IMR-90 (cell line): ENCODE measurements around the gene SLIT1. TPM values are rescaled to one million over a fixed set of nuclear protein-coding genes. Genes with fewer than 3 reads are reported as not detected.
"Not testable (repeated sequence)": the region's sequence is repeated elsewhere in the genome, so short reads cannot be mapped to it uniquely, and the experiment has no call there.

Experiments used
- ATAC-seq: fragments of 200-7000 bp; cut with Tn5 transposase; 2 replicates; pipeline ENCODE4 v1.9.1; 2020; ENCODE audit warnings: low read depth, mild to moderate bottlenecking, moderate library complexity
- BruUV-seq: library from RNA; stranded (reverse); fragments of 400-500 nt; replicated peaks from 2 replicates; lab custom pipeline; 2021; lab: Mats Ljungman, UMichigan
- CTCF ChIA-PET: fragments of 300-600 bp; formaldehyde crosslinking; extraction: SDS; loops from one replicate; lab custom pipeline; 2021; ENCODE audit warnings: antibody characterized with exemption; lab: Yijun Ruan, JAX
- POLR2A ChIA-PET: fragments of 300-600 bp; sonication (Branson Sonifier 250); formaldehyde crosslinking; loops from one replicate; lab custom pipeline; 2022; ENCODE audit warnings: antibody characterized with exemption; ENCODE audit not compliant: unreplicated experiment; lab: Charles Lee
- DNase-seq: peaks from one replicate; pipeline ENCODE4 v3.0.0; 2013
- H2AFZ ChIP-seq: replicated peaks from 2 replicates; pipeline ENCODE3; 2013; ENCODE audit warnings: low read length, mild to moderate bottlenecking; ENCODE audit not compliant: poor library complexity
- H2AK5ac ChIP-seq: 2 replicates; pipeline ENCODE4 v1.6.1; 2013; ENCODE audit warnings: low read depth, low read length, inconsistent platforms
- H2AK9ac ChIP-seq: replicated peaks from 2 replicates; pipeline ENCODE3; 2013; ENCODE audit warnings: mild to moderate bottlenecking, low read depth, low read length, moderate library complexity; ENCODE audit not compliant: poor library complexity
- H2BK120ac ChIP-seq: 2 replicates; pipeline ENCODE4 v1.6.1; 2013; ENCODE audit warnings: low read depth, low read length, inconsistent platforms
- H2BK15ac ChIP-seq: 3 replicates; pipeline ENCODE4 v1.6.1; 2013; ENCODE audit warnings: low read depth, low read length, inconsistent platforms
- H2BK20ac ChIP-seq: 2 replicates; pipeline ENCODE4 v1.6.1; 2013; ENCODE audit warnings: low read depth, mild to moderate bottlenecking, inconsistent platforms, low read length, moderate library complexity
- H2BK5ac ChIP-seq: 2 replicates; pipeline ENCODE4 v1.6.1; 2013; ENCODE audit warnings: mild to moderate bottlenecking, low read depth, low read length, inconsistent platforms; ENCODE audit not compliant: poor library complexity, severe bottlenecking
- H3K14ac ChIP-seq: replicated peaks from 2 replicates; pipeline ENCODE4 v1.6.1; 2013; ENCODE audit warnings: low read depth, low read length, inconsistent platforms
- H3K18ac ChIP-seq: 2 replicates; pipeline ENCODE4 v1.6.1; 2013; ENCODE audit warnings: low read depth, low read length, control low read depth
- H3K23ac ChIP-seq: 2 replicates; pipeline ENCODE4 v1.6.1; 2013; ENCODE audit warnings: low read depth, low read length, inconsistent platforms
- H3K27ac ChIP-seq: 2 replicates; pipeline ENCODE4 v1.5.1; 2013; ENCODE audit warnings: mild to moderate bottlenecking, control low read depth, low read length; ENCODE audit not compliant: insufficient read depth
- H3K27me3 ChIP-seq: 2 replicates; pipeline ENCODE4 v1.6.1; 2013; ENCODE audit warnings: low read length; ENCODE audit not compliant: control insufficient read depth, insufficient read depth
- H3K36me3 ChIP-seq: 2 replicates; pipeline ENCODE4 v1.6.1; 2013; ENCODE audit warnings: low read length, mixed read lengths; ENCODE audit not compliant: control insufficient read depth, insufficient read depth
- H3K4ac ChIP-seq: 2 replicates; pipeline ENCODE4 v1.6.1; 2013; ENCODE audit warnings: low read depth, low read length, inconsistent platforms
- H3K4me1 ChIP-seq: 2 replicates; pipeline ENCODE4 v1.6.1; 2013; ENCODE audit warnings: low read length, mixed read lengths; ENCODE audit not compliant: control insufficient read depth, insufficient read depth
- H3K4me2 ChIP-seq: 2 replicates; pipeline ENCODE4 v1.6.1; 2013; ENCODE audit warnings: low read depth, mild to moderate bottlenecking, control low read depth, low read length, moderate library complexity
- H3K4me3 ChIP-seq: 2 replicates; pipeline ENCODE4 v1.5.1; 2013; ENCODE audit warnings: low read depth, mild to moderate bottlenecking, control low read depth, low read length, moderate library complexity; ENCODE audit not compliant: insufficient read depth
- H3K56ac ChIP-seq: 2 replicates; pipeline ENCODE4 v1.6.1; 2013; ENCODE audit warnings: low read length, inconsistent platforms; ENCODE audit not compliant: insufficient read depth; ENCODE audit errors: extremely low read depth
- H3K79me1 ChIP-seq, 2 experiments: 2 replicates each; pipeline ENCODE4 v1.6.1; 2013; ENCODE audit warnings: low read length in 2 of 2, inconsistent platforms in 1 of 2, low read depth in 1 of 2
- H3K9ac ChIP-seq: 2 replicates; pipeline ENCODE4 v1.6.1; 2013; ENCODE audit warnings: low read depth, low read length, control low read depth
- H3K9me1 ChIP-seq: 2 replicates; pipeline ENCODE4 v1.6.1; 2013; ENCODE audit warnings: low read length, inconsistent platforms; ENCODE audit not compliant: insufficient read depth
- H3K9me3 ChIP-seq: 2 replicates; pipeline ENCODE4 v1.6.1; 2013; ENCODE audit warnings: low read length; ENCODE audit not compliant: control insufficient read depth, insufficient read depth
- H4K20me1 ChIP-seq: 2 replicates; pipeline ENCODE4 v1.6.1; 2013; ENCODE audit warnings: low read length, inconsistent platforms; ENCODE audit not compliant: insufficient read depth
- H4K5ac ChIP-seq: 2 replicates; pipeline ENCODE4 v1.6.1; 2013; ENCODE audit warnings: mild to moderate bottlenecking, low read depth, low read length, control low read depth
- H4K8ac ChIP-seq, 2 experiments: 2 replicates each; pipeline ENCODE4 v1.6.1; 2013; ENCODE audit warnings: low read depth in 2 of 2, low read length in 2 of 2, control low read depth in 1 of 2, inconsistent platforms in 1 of 2
- H4K91ac ChIP-seq: 2 replicates; pipeline ENCODE4 v1.6.1; 2013; ENCODE audit warnings: low read depth, low read length, inconsistent platforms; ENCODE audit not compliant: insufficient read depth
- FOS ChIP-seq: fragments of 150-350 bp; IDR thresholded peaks from 2 replicates; pipeline ENCODE4 v1.6.1; 2016; ENCODE audit warnings: low read depth, low read length
- USF2 ChIP-seq: fragments of 150-350 bp; IDR thresholded peaks from 2 replicates; pipeline ENCODE4 v1.6.1; 2017; ENCODE audit warnings: mild to moderate bottlenecking, antibody characterized with exemption, low read length, low read depth
- WGBS, 2 experiments: methylation state at CpG; one replicate each; pipeline versions ENCODE4 v1.1.5 to v1.1.7; 2013; ENCODE audit warnings: missing lambda C conversion rate in 2 of 2; ENCODE audit not compliant: insufficient read length in 1 of 2; ENCODE audit errors: extremely low coverage in 2 of 2; 5-methylcytosine and 5-hydroxymethylcytosine counted together
- dilution Hi-C: fragments of 300-500 bp; cut with HindIII; formaldehyde crosslinking; loops from one replicate; pipeline ENCODE4 v1.14.3; 2018; ENCODE audit warnings: low sequenced_read_pairs; ENCODE audit not compliant: unreplicated experiment
- in situ Hi-C: fragments of 300-500 bp; cut with MboI; formaldehyde crosslinking; loops from 3 replicates; pipeline ENCODE4 v1.14.3; 2019; ENCODE audit warnings: low sequenced_read_pairs, inconsistent platforms, mixed read lengths
- intact Hi-C: fragments of 100-400 bp; cut with micrococcal nuclease; formaldehyde crosslinking; loops from 2 replicates; pipeline ENCODE4 v1.10.0; 2022
- polyA plus RNA-seq, 3 experiments: library from polyadenylated mRNA; depleted of rRNA; stranded (reverse); fragments of >200 nt; gene quantifications; 2 replicates each; pipeline ENCODE4 v1.2.3, GENCODE V29; 2012; ENCODE audit warnings: low replicate concordance in 1 of 3
- total RNA-seq: library from RNA; depleted of rRNA; stranded (reverse); fragments of >200 nt; gene quantifications from 2 replicates; pipeline ENCODE4 v1.2.3, GENCODE V29; 2012

SLIT1 gene
- total and polyA plus RNA-seq, 2 of the 4 experiments (the other 2 are of a cell fraction), result under 0.01 TPM

DNA sequence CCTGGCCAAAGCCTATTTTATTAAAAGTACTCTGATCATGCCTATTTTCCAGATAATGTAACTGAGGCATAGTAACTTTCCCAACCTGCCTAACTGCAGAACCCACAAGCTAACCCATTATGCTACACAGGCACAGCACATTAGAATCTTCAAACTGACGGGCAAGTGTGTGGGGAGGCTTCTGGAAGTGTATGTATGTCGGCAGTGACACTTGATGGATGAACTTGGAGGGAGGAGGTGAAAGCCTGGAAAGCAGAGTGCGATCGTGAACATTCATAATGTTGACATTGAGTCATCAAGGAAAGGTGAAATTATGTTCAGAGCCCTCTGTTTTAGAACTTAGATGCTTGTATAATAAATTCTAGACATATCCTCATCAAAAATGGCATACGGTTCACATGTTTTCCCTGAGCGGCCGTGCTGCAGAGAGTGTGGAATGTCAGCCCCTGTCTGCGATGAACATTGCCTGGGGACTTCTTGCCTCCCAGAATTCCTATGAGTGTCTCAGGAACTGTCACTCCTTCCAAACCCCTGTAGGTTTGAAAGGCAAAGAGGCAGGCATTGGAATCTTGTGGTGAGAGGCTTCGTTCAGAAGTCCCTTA, 102.4 kb downstream of the SLIT1 start:
- DNase-seq (no peak), ATAC-seq (no peak)
- H4K8ac ChIP-seq, result no peak overlapping the region
- no peak overlapping the region for H4K91ac ChIP-seq
- BruUV-seq, result no TSS peak
- no peak overlapping the region for H2AFZ ChIP-seq
- H3K4ac ChIP-seq, result no peak overlapping the region
- H3K18ac ChIP-seq, result no peak overlapping the region
- no peak overlapping the region for H3K4me2 ChIP-seq
- no peak overlapping the region for H3K27ac ChIP-seq
- H3K14ac ChIP-seq, result no peak overlapping the region
- ChIA-PET CTCF (interaction anchor here (0.6 to 0.9 kb wide), 2 partner anchors 11 to 130 kb away, joined by 3 read pairs; no protein-coding TSS in a partner anchor), POLR2A (no interaction called here)
- in situ Hi-C loops (no loop called here), dilution Hi-C loops (no loop called here), intact Hi-C loops (no loop called here)
- no peaks in the 10 kb centered on the region for H3K79me1 ChIP-seq
- no peaks in the 10 kb centered on the region; the same call in 1 of the 2 replicates for H4K20me1 ChIP-seq
- no peaks in the 10 kb centered on the region for H3K36me3 ChIP-seq
- peaks cover 35% of the 10 kb centered on the region for H3K27me3 ChIP-seq
- no peak overlapping the region for H4K5ac ChIP-seq
- no peak overlapping the region for H3K23ac ChIP-seq
- H2BK120ac ChIP-seq, result no peak overlapping the region
- H3K4me1 ChIP-seq, result no peaks in the 10 kb centered on the region
- no peak for TF ChIP-seq FOS
- TF ChIP-seq USF2, result no peak
- H2BK5ac ChIP-seq, result no peak overlapping the region
- H3K56ac ChIP-seq, result no peak overlapping the region
- WGBS, 2 experiments, result 0% methylated on average over 1 of the region's 9 CpGs; no CpG with 5 or more reads in 1 of the 2 experiments
- no peak overlapping the region for H2AK9ac ChIP-seq
- H2AK5ac ChIP-seq, result no peak overlapping the region
- H2BK20ac ChIP-seq, result no peak overlapping the region
- H3K9me1 ChIP-seq, result no peaks in the 10 kb centered on the region
- no peak overlapping the region for H3K9ac ChIP-seq
- H3K4me3 ChIP-seq, result no peak overlapping the region
- no peak overlapping the region for H2BK15ac ChIP-seq
- no peaks in the 10 kb centered on the region for H3K9me3 ChIP-seq

DNA sequence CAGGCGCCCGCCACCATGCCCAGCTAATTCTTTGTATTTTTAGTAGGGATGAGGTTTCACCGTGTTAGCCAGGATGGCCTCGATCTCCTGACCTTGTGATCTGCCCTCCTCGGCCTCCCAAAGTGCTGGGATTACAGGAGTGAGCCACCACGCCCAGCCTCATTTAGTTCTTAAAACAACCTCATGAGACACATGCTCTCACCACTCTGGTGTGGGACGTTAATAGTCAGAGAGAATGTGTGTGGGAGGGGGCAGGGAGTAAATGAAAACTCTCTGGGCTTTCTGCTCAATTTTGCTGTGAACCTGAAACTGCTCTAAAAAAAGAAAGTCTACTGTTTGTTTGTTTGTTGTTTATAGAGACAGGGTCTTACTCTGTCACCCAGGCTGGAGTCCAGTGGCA, 103.2 kb downstream of the SLIT1 start:
- peaks cover 33% of the 10 kb centered on the region for H3K27me3 ChIP-seq
- H3K56ac ChIP-seq, H3K79me1 ChIP-seq, H4K8ac ChIP-seq, H4K5ac ChIP-seq, BruUV-seq, H2AK5ac ChIP-seq, H2AFZ ChIP-seq, H2BK120ac ChIP-seq, H3K14ac ChIP-seq, H3K9me3 ChIP-seq, H3K18ac ChIP-seq, H2BK20ac ChIP-seq, H4K20me1 ChIP-seq, H2BK15ac ChIP-seq, H3K4me1 ChIP-seq, intact Hi-C loops, H2BK5ac ChIP-seq, H3K9ac ChIP-seq, H4K91ac ChIP-seq, H2AK9ac ChIP-seq, DNase-seq, H3K27ac ChIP-seq, dilution Hi-C loops, ATAC-seq, H3K4ac ChIP-seq, H3K36me3 ChIP-seq, POLR2A ChIA-PET, H3K9me1 ChIP-seq, H3K4me3 ChIP-seq, H3K4me2 ChIP-seq, in situ Hi-C loops, H3K23ac ChIP-seq: not testable (repeated sequence)
- WGBS, 2 experiments, result no CpG with 5 or more reads among the region's 7 CpGs
- CTCF ChIA-PET, result interaction anchor here (1.3 to 1.6 kb wide), 2 partner anchors 8 to 128 kb away, joined by 6 to 8 read pairs; no protein-coding TSS in a partner anchor
